ENCODE results near the gene PEPD.

Gene PEPD

GRCh38 chr19:33381101-33381500, 140.5 kb downstream of the PEPD start:
- no peak for DNase-seq (ENCODE audit: low read depth)

GRCh38 chr19:33379151-33379829, 142.3 kb downstream of the PEPD start:
- no peak for DNase-seq (ENCODE audit: low read depth)

- DNase-seq (ENCODE audit: low read depth), result no peak
These were observed 143.8 kb downstream of the PEPD start for GRCh38 chr19:33377586-33378475.

GRCh38 chr19:33376941-33377557, 144.5 kb downstream of the PEPD start:
- DNase-seq (ENCODE audit: low read depth), result no peak

GRCh38 chr19:33376423-33376822, 145.2 kb downstream of the PEPD start:
- DNase-seq (ENCODE audit: low read depth), result no peak

DNA sequence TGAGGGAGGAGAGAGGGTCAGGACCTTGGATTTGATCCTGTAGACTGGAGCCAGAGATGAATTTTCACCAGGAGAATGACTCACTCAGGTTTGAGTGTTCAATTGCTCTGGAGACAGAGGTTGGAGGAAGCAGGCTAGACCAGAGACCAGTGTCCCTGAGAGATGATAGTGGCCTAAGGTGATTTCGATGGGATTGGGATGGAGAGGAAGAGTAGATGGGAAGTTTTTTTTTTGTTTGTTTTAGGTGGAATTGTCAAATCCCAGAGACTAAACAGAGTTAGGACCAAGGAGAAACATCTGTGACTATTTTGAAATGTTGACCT, 145.8 kb downstream of the PEPD start:
- no peak for DNase-seq (ENCODE audit: low read depth)

GRCh38 chr19:33375156-33375836, 146.3 kb downstream of the PEPD start:
- DNase-seq (ENCODE audit: low read depth), result no peak

GRCh38 chr19:33374236-33374714, 147.3 kb downstream of the PEPD start:
- DNase-seq (ENCODE audit: low read depth), result no peak

- DNase-seq (ENCODE audit: low read depth), result peak; percentile 92
These were observed 147.9 kb downstream of the PEPD start, which contains the start of gene CEBPG for GRCh38 chr19:33373453-33374235. TSS of gene CEBPG (plus strand) at chr19:33373709. CDS start at chr19:33379240, 5,531 bp downstream.

- DNase-seq (ENCODE audit: low read depth), result no peak
These were observed 150.8 kb downstream of the PEPD start for GRCh38 chr19:33370783-33371182.

- no peak for DNase-seq (ENCODE audit: low read depth)
These were observed 153.3 kb downstream of the PEPD start for GRCh38 chr19:33368074-33368864.

- DNase-seq (ENCODE audit: low read depth), result no peak
These were observed 154.7 kb downstream of the PEPD start for GRCh38 chr19:33366897-33367296.

DNA sequence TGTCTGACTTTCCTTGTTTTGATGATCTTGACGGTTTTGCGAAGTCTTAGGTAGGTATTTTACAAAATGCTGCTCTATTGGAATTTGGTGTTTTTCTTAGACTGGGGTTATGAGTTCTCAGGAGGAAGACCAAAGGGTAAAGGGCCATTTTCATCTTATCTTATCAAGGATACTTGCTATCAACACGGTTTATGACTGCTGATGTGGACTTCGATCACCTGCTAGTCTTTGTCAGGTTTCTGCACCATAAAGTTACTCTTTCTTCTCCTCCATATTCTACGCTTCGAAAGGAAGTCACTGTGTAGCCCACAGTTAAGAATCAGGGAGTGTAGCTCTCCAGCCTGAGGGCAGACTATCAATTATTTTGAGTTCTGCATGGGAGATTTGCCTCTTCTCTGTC, 155.5 kb downstream of the PEPD start:
- no peak for DNase-seq (ENCODE audit: low read depth)

DNA sequence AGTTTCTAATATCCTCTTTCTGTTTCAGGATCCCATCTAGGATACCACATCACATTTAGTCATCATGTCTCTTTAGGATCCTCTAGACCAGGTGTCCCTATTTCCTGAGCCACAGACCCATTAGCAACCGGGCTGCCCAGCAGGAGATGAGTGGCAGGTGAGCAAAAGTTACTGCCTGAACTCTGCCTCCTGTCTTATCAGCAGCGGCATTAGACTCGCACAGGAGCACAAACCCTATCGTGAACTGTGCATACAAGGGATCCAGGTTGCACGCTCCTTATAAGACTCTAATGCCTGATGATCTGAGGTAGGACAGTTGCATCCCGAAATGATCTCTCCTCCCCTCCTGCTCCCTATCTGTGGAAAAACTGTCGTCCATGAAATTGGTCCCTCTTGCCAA, 155.9 kb downstream of the PEPD start:
- no peak for DNase-seq (ENCODE audit: low read depth)

- no peak for DNase-seq (ENCODE audit: low read depth)
These were observed 158.1 kb downstream of the PEPD start for GRCh38 chr19:33363476-33363875.

DNA sequence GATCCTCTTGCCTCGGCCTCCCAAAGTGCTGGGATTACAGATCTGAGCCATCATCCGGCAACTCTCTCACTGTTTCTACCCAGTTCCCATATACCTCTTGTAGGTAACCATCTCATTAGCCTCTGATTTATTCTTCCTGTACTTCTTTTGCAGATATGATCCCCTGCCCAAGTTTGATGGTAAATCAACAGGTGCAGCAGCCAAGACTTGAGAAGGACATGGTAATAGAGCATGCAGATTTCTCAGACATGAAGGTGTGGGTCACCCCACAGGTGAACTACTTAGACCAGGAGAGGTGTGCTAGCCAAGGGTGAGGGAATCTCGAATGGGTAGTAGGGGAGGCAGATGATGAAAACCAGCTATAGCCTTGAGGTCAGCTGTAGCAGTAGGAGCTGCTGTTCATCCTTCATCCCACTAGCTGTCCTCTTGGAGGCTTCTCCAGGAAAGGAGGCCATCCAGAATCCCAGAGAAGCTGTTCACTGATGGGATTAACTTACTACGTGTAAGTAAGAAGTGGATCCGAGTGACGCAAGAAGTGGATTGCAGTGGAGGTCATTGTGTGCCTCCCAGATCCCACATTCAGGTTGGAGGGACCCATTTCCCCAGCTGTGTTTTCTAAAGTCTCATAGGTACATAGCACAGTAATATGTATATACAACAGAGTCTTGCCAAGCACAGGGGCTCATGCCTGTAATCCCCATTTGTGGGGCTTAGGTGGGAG, 158.9 kb downstream of the PEPD start:
- DNase-seq (ENCODE audit: low read depth), result no peak

- DNase-seq (ENCODE audit: low read depth), result no peak
These were observed 162.0 kb downstream of the PEPD start for GRCh38 chr19:33359581-33359980.

DNA sequence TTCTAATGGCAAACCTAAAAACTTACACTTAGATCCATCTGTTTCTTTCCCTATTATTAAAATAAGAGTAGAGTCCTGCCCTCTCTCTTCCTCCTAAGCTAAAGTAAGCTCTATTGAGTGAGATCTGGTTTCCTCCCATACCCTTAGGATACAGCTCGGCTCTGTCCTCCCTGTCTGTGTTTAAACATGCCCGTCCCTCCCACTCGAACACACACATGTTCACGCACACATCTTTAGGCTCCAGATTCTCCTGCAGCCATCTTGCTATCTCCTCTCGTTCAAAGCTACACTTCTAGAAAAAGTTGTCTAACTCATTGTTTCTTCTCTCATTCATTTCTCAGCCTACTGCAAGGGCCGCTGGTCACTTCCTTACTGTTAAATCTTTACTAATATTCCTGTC, 163.2 kb downstream of the PEPD start:
- no peak for DNase-seq (ENCODE audit: low read depth)

DNA sequence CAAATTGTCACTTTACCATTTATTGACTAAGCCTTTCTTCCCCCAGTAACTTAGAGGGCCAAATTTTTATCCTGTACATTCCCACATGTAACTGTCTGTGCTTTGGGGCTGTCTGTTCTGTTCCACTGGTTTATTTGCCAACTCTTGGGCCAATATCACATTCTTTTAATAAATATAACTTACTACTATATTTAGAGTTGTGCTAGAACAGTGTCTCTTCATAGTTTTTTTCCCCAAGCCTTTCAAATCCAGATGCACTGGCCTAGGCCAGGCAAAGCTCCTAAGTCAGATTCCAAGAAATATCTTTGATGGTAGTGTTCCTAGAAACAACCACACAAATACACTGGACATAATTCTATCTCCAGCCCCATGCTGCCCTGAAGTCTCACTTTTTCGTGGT, 164.0 kb downstream of the PEPD start:
- DNase-seq (ENCODE audit: low read depth), result no peak

DNA sequence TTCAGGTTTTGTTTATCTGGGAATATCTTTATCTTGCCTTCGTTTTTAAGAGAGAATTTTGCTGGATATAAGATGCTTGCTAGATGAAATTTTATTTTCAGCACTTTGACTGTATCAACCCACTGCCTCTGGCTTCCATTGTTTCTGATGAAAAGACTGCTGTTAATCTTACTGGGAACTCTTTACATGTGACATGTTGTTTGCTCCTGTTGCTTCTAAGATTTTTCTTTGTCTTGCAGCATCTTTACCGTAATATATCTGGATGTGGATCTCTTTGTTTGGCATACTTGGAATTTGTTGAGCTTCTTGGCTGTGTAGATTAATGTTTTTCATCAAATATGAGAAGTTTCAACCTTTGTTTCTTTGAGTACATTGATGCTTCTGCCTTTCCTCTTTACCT, 166.1 kb downstream of the PEPD start:
- no peak for DNase-seq (ENCODE audit: low read depth)
